GM18858 (cell line): ENCODE data around the gene GPR34.
"Not testable (repeated sequence)": the region's sequence is repeated elsewhere in the genome, so short reads cannot be mapped to it uniquely, and the experiment has no call there.

ENCODE experiments used
- ATAC-seq: cut with Tn5 transposase; IDR thresholded peaks from one replicate; pipeline ENCODE4 v1.9.1; 2021; ENCODE audit not compliant: unreplicated experiment

The GPR34 gene

DNA sequence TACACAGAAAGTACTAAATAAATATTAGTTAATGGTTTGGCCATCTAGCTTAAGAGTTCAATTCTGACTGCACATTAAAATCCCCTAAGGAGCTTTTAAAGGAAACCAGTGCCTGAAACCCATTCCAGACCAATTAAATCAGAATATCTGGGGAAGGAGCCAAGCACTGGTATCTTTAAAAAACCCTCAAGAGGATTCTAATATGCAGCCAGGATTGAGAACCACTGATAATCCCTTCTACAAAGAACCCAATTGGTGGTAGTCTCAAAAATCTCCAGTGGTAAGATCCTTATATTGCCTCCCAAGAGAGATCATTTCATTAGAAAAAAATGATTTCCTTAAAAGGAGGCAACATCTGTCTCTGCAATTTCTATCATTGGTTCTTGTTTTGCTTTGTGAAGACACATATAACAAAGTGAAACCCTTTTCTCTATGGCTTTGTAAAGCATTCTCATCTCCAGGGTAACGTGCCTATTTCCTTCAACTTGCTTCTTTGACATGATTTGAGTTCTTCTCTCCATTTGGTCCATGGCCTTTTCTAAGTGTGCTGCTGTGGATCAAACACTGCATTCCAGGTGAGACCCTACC lies 3.5 kb downstream of the GPR34 start:
- ATAC-seq: no peak

- ATAC-seq: no peak
Measured at GRCh38 chrX:41693024-41693423, 4.3 kb downstream of the GPR34 start.

- ATAC-seq: no peak
Measured at GRCh38 chrX:41695426-41695825, 6.7 kb downstream of the GPR34 start.

GRCh38 chrX:41703574-41704029 lies 14.8 kb downstream of the GPR34 start:
- no peak for ATAC-seq

DNA sequence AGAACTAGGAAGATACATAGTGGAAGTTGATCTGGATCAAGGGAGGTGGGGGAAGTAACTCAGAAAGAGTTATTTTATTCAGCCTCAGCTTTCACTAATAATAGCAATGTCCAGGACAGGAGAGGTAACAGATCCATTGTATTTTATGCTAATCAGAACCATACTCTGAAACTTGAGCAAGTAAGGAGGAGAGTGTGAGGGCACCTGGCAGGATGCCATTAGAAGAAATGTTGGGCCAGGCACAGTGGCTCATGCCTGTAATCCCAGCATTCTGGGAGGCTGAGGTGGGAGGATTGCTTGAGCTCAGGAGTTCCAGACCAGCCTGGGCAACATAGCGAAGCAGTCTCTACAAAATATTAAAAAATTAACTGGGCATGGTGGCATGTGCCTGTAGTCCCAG lies 16.3 kb downstream of the GPR34 start:
- no peak for ATAC-seq

DNA sequence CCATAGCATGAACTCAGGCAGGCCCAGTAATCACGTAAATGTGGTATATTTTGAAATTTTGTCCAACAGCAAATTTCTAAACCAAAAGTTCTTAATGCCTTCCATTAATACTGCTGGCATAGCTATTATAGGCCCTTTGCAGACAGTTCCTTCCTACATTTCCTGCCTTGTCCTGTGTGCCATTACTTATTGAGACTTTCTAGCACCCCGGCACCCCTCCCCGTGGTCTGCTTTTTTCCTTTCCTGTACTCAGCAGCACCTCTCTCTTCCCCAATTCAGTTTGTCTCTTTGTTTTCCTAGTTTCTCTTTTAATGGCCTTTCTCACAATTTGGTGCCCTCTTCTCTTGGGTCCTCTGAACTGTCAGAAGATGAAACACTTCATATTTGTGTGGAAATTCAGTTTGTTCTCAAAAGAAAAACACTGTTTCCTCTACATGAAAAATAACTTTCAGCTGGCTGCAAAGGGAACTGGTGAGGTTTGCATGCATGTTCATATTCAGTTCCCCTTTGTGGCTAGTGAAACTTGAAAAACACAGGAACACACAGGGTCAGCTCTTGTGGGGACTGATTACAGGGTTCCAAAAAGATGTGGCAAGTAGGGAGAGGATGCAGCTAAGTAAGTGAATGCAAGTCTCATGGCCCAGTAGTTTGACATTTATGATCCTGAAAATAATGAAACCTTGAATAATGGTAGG lies 17.1 kb downstream of the GPR34 start:
- ATAC-seq: peak; percentile 82

GRCh38 chrX:41707218-41707617 lies 18.4 kb downstream of the GPR34 start:
- ATAC-seq: no peak

GRCh38 chrX:41708486-41708885 lies 19.7 kb downstream of the GPR34 start:
- ATAC-seq: no peak

DNA sequence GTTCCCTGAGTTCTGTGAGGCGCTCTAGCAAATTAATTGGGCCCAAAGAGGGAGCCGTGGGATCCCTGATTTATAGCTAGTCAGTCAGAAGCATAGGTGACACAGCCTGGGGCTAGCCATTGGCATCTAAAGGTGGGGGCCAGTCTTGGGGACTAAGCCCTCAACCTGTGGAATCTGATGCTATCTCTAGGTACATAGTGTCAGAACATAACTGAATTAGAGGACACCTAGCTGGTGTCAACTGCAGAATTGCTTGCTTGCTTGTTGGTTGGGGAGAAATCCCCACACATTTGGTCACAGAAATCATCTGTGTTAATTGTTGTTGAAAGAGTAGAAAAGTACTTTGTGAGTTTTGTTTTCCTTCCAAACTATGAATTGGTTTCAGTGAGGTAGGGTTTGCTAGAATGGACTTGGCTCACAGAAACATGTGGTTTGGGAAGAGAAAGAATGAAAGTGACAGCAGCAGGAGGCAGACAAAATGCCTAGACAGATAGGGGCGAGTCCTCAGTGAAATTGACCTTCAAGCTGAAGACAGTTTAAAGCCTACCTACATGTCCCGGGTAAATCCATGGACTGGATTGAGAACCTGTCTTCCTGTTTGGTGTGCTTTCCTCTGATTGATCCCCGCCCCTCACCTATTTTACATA lies 22.4 kb downstream of the GPR34 start:
- ATAC-seq: no peak

DNA sequence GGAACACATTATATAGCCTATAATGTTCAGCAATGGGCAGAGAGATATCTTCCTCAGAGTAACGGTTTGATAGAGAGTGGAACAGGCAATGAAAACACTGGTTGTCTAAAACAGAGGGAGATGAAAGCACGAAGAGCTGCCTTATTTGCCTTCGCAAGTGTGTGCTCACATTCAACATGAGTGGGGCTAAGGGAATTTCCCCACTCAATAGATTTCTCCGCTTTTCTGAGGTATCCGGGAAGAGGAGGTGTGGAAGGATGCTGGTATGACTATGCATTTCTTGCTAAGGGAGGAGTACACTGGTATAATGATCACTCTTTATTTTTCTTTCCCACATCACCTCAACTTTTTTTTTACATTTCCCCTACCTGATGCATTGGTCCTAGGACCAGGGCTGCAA lies 27.4 kb downstream of the GPR34 start:
- ATAC-seq: no peak

- no peak for ATAC-seq
Measured at GRCh38 chrX:41716767-41717473, 28.1 kb downstream of the GPR34 start.

GRCh38 chrX:41718481-41719235 lies 29.9 kb downstream of the GPR34 start:
- no peak for ATAC-seq

DNA sequence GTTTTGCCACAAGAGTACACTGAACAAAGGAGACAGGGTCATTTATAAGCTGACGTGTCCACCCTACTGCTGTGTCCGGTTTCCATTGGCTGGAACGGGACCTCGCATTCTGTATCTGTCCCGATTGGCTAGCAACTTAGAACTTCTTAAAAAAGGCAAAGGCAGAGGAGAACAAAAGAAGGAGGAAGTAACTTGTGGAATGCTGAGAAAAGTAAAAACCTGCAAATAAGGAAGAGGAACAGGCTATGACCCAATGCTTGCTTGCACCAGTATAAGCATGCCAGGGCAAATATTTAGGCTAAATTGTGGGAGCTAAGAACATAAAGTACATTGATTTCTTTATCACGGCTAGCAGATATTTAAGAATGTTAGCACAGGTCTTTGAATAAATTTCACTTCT lies 30.8 kb downstream of the GPR34 start:
- not testable (repeated sequence) for ATAC-seq

- peak; percentile 86 for ATAC-seq
Measured at GRCh38 chrX:41720125-41720779, 31.5 kb downstream of the GPR34 start.

- peak; percentile 27 for ATAC-seq
Measured at GRCh38 chrX:41721590-41721989, 32.8 kb downstream of the GPR34 start.

- no peak for ATAC-seq
Measured at GRCh38 chrX:41722214-41722613, 33.4 kb downstream of the GPR34 start.

GRCh38 chrX:41722816-41723618 lies 34.2 kb downstream of the GPR34 start:
- no peak for ATAC-seq

DNA sequence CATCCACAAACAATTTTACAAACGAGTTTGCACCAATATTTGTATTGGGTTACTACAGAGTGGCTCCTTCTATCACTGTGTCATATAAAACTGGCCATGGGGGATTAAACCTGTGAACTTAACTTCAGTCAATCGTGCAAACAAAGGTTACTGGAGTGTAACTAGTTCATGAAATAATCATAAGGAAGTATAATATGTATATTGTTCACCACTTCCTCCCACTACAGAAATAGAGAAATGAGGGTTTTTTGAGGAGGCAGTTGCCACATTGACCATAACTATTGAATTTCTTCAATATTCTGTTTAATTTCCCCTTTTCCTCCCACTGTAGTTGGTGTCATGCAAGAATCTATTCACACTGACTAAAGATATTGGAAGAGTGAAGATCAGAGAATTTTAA lies 35.1 kb downstream of the GPR34 start, which contains the start of gene GPR82:
Gene GPR82, plus strand, starts transcription at position 356 of the 400 bp plus-strand sequence. CDS start 2,846 bp downstream, outside the sequence.
- no peak for ATAC-seq

DNA sequence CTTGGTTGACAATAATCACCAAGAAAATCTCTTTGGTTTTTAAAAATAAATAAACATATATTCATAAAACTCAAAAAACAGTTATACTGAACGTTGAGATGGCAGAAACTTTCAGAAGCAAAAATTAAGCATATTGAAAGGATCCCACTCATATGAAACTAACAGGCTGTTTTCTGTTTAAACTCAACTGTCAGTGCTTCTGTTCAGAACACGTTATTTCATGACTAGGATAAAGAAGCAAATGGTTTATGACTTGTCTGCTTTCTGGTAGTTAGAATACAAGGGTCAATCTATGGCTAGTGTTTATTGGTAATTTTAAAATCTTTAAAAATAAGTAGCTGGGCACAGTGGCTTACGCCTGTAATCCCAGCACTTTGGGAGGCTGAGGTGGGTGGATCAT lies 39.4 kb downstream of the GPR34 start:
- ATAC-seq: no peak
